ENCODE measurements around the gene CHRM4. TPM values are rescaled to one million over a fixed set of nuclear protein-coding genes. Genes with fewer than 3 reads are reported as not detected.
A peak's percentile ranks its signal among the peaks of the same experiment; 100 is the strongest.

The CHRM4 gene
- 0.30 and 0.84 TPM in 2 replicates for total RNA-seq
- polyA plus RNA-seq = 0.30 TPM in 1 of 2 replicates, not detected in the other

DNA sequence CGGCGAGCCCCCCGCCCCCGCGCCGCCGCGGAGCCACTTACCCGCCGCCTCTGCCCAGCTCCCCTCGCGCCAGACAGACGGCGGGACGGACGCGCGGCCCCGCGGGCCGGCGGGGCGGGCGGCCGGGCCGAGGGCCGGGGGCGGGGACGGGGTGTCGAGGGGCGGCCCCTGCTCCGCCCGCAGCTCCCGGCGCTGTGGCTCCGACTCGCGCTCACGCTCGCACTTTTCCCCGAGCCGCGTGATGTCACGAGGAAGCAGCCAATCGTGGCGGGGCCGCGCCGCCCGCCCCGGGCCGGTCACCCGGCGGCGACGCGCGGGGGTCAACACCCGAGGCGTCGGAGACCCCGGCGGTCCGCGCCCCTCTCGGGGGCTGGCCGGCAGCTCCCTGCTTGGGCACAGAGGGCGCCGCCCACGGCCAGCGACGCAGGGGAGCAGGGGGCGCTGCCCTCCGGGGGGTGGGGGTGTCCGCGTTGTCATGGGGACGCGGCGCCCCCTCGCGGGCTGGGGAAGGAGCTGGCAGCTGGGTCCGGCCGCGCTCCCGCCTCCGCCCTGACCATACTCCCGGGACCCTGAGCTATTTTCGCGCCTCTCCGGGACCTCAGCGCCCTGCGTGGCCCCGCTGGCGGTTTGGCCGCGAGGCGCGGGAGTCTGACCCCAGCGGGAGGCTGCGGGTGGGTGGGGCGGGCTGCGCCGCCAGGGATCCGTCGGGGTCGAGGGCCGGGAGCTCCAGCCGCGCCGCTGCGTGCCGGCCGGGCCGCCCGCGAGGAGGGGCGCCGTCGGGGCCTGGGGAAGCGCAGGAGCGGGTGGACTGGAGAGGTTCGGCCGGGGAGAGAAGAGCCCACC is at the start of gene CHRM4:
Gene CHRM4, minus strand, starts transcription at position 199 of the 843 bp plus-strand sequence. CDS start 5,219 bp downstream, outside the sequence.
- Histone ChIP-seq H3K36me3 (replicated peaks; ENCODE audit: insufficient read depth, low read depth) (no peaks in the 10 kb centered on the region), H3K9me2 (replicated peaks; ENCODE audit: insufficient read depth) (no peaks in the 10 kb centered on the region), H3K4me1 (ENCODE audit: insufficient read depth) (peaks cover 23% of the 10 kb centered on the region), H2AFZ (no peak within 1 kb of the TSS), H3K27ac (no peak within 1 kb of the TSS), H3K4me2 (peak within 1 kb of the TSS; percentile 96), H4K20me1 (ENCODE audit: insufficient read depth, poor library complexity, severe bottlenecking) (no peaks in the 10 kb centered on the region), H3K4me3 (peak within 1 kb of the TSS; percentile 58), H3K27me3 (peaks cover 41% of the 10 kb centered on the region), H3K79me2 (no peaks in the 10 kb centered on the region), H3K9me3 (ENCODE audit: low read depth) (no peaks in the 10 kb centered on the region)
- WGBS (ENCODE audit: low lambda C conversion rate, missing lambda C conversion rate) = 0% methylated on average over 12 of the region's 123 CpGs
- TF ChIP-seq EZH2phosphoT487 (IDR thresholded peaks at IDR 0.05; ENCODE audit: low read depth, severe bottlenecking, unreplicated experiment) (no peak), CTCF (IDR thresholded peaks at IDR 0.05; ENCODE audit: poor library complexity) (peak; percentile 43)
- DNase-seq (ENCODE audit: low spot score) = peak; percentile 76

- Histone ChIP-seq H3K27me3 (no peaks in the 10 kb centered on the region), H3K4me2 (no peak overlapping the region), H3K4me3 (no peak overlapping the region), H3K79me2 (no peaks in the 10 kb centered on the region), H3K9me2 (replicated peaks; ENCODE audit: insufficient read depth) (no peaks in the 10 kb centered on the region), H3K36me3 (replicated peaks; ENCODE audit: insufficient read depth, low read depth) (no peaks in the 10 kb centered on the region), H3K4me1 (ENCODE audit: insufficient read depth) (no peaks in the 10 kb centered on the region), H4K20me1 (ENCODE audit: insufficient read depth, poor library complexity, severe bottlenecking) (no peaks in the 10 kb centered on the region), H3K9me3 (ENCODE audit: low read depth) (no peaks in the 10 kb centered on the region), H2AFZ (no peak overlapping the region), H3K27ac (no peak overlapping the region)
- DNase-seq (ENCODE audit: low spot score) = no peak
- 32% methylated on average over 4 of the region's 4 CpGs for WGBS (ENCODE audit: low lambda C conversion rate, missing lambda C conversion rate)
- no peak for TF ChIP-seq EZH2phosphoT487 (IDR thresholded peaks at IDR 0.05; ENCODE audit: low read depth, severe bottlenecking, unreplicated experiment)
- no peak for TF ChIP-seq CTCF (IDR thresholded peaks at IDR 0.05; ENCODE audit: poor library complexity)
- TF ChIP-seq EZH2 (IDR thresholded peaks at IDR 0.05; ENCODE audit: borderline replicate concordance) = no peak
These were observed 46.6 kb upstream of the CHRM4 start for GRCh38 chr11:46438211-46438610.

DNA sequence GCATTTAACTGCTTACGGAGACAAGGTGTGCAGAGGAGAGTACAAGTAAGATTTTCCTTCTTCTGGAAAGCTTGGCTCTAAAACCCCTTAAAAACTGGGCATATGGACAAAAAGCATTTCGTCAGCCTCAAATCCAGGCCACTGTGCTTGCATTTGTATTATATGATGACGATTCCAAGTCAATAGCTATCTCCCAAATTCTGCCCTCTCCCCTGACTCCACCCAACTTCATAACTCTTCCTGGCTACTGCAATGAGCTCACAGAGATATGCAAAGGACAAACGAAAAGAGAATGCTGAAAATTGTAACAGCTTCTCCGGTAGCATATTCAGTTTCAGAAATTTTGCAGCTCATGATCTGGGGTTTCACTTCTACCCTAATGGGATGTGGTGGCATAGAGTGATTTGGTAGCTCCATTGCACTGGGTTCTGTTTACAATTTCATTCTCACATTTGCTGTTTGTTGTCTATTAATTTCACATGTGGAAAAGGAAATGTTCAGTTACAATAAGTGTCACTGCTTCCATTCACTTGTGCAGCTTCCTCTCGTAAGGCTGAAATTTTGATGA is 45.6 kb upstream of the CHRM4 start:
- H2AFZ ChIP-seq = no peak overlapping the region
- no peak overlapping the region for H3K4me3 ChIP-seq
- TF ChIP-seq EZH2 (IDR thresholded peaks at IDR 0.05; ENCODE audit: borderline replicate concordance) (no peak), EZH2phosphoT487 (IDR thresholded peaks at IDR 0.05; ENCODE audit: low read depth, severe bottlenecking, unreplicated experiment) (no peak), CTCF (IDR thresholded peaks at IDR 0.05; ENCODE audit: poor library complexity) (no peak)
- DNase-seq (ENCODE audit: low spot score) = no peak
- no peaks in the 10 kb centered on the region for H3K9me3 ChIP-seq (ENCODE audit: low read depth)
- no peak overlapping the region for H3K27ac ChIP-seq
- H3K27me3 ChIP-seq = no peaks in the 10 kb centered on the region
- no peaks in the 10 kb centered on the region for H3K9me2 ChIP-seq (replicated peaks; ENCODE audit: insufficient read depth)
- H3K4me2 ChIP-seq = no peak overlapping the region
- H3K79me2 ChIP-seq = no peaks in the 10 kb centered on the region
- H4K20me1 ChIP-seq (ENCODE audit: insufficient read depth, poor library complexity, severe bottlenecking) = no peaks in the 10 kb centered on the region
- WGBS (ENCODE audit: low lambda C conversion rate, missing lambda C conversion rate) = 96% methylated on average over 6 of the region's 6 CpGs
- no peaks in the 10 kb centered on the region for H3K4me1 ChIP-seq (ENCODE audit: insufficient read depth)
- H3K36me3 ChIP-seq (replicated peaks; ENCODE audit: insufficient read depth, low read depth) = no peaks in the 10 kb centered on the region

All from hepatocyte (in vitro differentiated cells).